Thyroid gland (tissue), 4 donors: ENCODE results near the gene CLDN1.

ENCODE experiments used
- POLR2A ChIP-seq, 2 donors: fragments of 450-650 bp; IDR thresholded peaks; one replicate each; pipeline ENCODE4 v1.6.1; 2017; ENCODE audit warnings: antibody characterized with exemption in 2 of 2, mild to moderate bottlenecking in 2 of 2, moderate library complexity in 1 of 2
- TF ChIP-seq, protein P1 (sequence below), 6 experiments: fragments of 200-600 bp in 3 of 6; fragments of 450-650 bp in 3 of 6; sonication (generic) in 3 of 6; IDR thresholded peaks; one replicate each; pipeline ENCODE4 v1.5.1; 2016 to 2019; ENCODE audit warnings: antibody characterized with exemption in 6 of 6, mild to moderate bottlenecking in 2 of 6, inconsistent platforms in 1 of 6, moderate library complexity in 1 of 6

DNA sequence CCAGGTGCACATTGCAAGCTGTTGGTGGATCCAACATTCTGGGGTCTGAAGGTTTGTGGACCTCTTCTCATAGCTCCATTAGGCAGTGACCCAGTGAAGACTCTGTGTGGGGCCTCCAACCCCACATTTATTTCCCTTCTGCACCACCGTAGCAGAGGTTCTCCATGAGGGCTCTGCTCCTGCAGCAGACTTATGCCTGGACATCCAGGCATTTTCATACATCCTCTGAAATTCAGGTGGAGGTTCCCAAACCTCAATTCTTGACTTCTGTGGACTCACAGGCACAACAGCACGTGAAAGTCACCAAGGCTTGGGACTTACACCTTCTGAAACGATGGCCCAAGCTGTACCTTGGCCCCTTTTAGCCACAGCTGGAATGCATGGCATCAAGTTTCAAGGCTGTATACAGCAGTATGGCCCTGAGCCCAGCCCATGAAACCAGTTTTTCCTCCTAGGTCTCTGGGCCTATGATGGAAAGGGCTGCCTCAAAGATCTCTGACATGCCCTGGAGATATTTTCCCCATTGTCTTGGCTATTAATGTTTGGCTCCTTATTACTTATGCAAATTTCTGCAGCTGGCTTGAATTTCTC is 30.2 kb downstream of the CLDN1 start:
- no peak for TF ChIP-seq POLR2A (IDR thresholded peaks at IDR 0.05)
- TF ChIP-seq, protein P1, sequence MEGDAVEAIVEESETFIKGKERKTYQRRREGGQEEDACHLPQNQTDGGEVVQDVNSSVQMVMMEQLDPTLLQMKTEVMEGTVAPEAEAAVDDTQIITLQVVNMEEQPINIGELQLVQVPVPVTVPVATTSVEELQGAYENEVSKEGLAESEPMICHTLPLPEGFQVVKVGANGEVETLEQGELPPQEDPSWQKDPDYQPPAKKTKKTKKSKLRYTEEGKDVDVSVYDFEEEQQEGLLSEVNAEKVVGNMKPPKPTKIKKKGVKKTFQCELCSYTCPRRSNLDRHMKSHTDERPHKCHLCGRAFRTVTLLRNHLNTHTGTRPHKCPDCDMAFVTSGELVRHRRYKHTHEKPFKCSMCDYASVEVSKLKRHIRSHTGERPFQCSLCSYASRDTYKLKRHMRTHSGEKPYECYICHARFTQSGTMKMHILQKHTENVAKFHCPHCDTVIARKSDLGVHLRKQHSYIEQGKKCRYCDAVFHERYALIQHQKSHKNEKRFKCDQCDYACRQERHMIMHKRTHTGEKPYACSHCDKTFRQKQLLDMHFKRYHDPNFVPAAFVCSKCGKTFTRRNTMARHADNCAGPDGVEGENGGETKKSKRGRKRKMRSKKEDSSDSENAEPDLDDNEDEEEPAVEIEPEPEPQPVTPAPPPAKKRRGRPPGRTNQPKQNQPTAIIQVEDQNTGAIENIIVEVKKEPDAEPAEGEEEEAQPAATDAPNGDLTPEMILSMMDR (IDR thresholded peaks at IDR 0.05): no peak
